AG10803 (cell line): ENCODE results near the gene PCOLCE2.

Experiments
- DNase-seq: peaks from one replicate; pipeline ENCODE4 v3.0.0; 2010; ENCODE audit warnings: low read depth
- H3K4me3 ChIP-seq: 2 replicates; pipeline ENCODE4 v1.5.1; 2011; ENCODE audit warnings: mild to moderate bottlenecking, low read length, control low read depth
- TF ChIP-seq, protein P1 (sequence below): conservative IDR thresholded peaks from 2 replicates; pipeline ENCODE4 v1.5.1; 2011; ENCODE audit warnings: mild to moderate bottlenecking, low read length, control low read depth, inconsistent platforms

The PCOLCE2 gene

GRCh38 chr3:142808103-142808917 lies 80.6 kb downstream of the PCOLCE2 start:
- TF ChIP-seq, protein P1, sequence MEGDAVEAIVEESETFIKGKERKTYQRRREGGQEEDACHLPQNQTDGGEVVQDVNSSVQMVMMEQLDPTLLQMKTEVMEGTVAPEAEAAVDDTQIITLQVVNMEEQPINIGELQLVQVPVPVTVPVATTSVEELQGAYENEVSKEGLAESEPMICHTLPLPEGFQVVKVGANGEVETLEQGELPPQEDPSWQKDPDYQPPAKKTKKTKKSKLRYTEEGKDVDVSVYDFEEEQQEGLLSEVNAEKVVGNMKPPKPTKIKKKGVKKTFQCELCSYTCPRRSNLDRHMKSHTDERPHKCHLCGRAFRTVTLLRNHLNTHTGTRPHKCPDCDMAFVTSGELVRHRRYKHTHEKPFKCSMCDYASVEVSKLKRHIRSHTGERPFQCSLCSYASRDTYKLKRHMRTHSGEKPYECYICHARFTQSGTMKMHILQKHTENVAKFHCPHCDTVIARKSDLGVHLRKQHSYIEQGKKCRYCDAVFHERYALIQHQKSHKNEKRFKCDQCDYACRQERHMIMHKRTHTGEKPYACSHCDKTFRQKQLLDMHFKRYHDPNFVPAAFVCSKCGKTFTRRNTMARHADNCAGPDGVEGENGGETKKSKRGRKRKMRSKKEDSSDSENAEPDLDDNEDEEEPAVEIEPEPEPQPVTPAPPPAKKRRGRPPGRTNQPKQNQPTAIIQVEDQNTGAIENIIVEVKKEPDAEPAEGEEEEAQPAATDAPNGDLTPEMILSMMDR, result no peak
- H3K4me3 ChIP-seq, result no peak overlapping the region
- peak; percentile 61 for DNase-seq

- no peak overlapping the region for H3K4me3 ChIP-seq
- TF ChIP-seq, protein P1, result no peak
- DNase-seq, result no peak
Observed at GRCh38 chr3:142802891-142803290, 86.0 kb downstream of the PCOLCE2 start.

GRCh38 chr3:142801746-142802145 lies 87.1 kb downstream of the PCOLCE2 start:
- TF ChIP-seq, protein P1, result no peak
- no peak overlapping the region for H3K4me3 ChIP-seq
- DNase-seq, result no peak

- TF ChIP-seq, protein P1, result no peak
- no peak overlapping the region for H3K4me3 ChIP-seq
- no peak for DNase-seq
Observed at GRCh38 chr3:142796823-142797222, 92.1 kb downstream of the PCOLCE2 start.

GRCh38 chr3:142795332-142795731 lies 93.6 kb downstream of the PCOLCE2 start:
- TF ChIP-seq, protein P1, result no peak
- no peak overlapping the region for H3K4me3 ChIP-seq

GRCh38 chr3:142794508-142794907 lies 94.4 kb downstream of the PCOLCE2 start:
- TF ChIP-seq, protein P1, result no peak
- DNase-seq, result no peak
- no peak overlapping the region for H3K4me3 ChIP-seq

More at GRCh38 chr3:142795332-142795731, 93.6 kb downstream of the PCOLCE2 start:
- DNase-seq, result no peak

DNA sequence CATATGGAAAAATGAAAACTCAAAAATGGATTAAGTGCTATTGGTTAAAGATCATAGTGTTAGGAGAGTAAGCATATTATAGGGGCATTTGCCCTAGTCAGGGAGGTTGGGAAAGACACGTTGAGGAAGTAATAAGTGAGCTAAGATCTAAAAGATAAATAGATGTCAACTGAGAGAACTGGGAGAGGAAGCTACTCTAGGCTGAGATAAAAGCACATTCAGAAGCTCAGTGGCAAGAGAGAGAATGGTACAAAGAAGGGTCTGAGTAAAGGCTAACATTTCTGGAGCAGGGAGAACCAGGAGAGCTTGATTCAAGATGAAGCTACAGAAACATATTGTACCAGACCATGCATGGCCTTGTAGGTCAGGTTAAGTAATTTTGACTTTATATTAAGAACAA lies 101.2 kb downstream of the PCOLCE2 start:
- no peak overlapping the region for H3K4me3 ChIP-seq
- DNase-seq, result no peak
- TF ChIP-seq, protein P1, result no peak
